Fibroblast of lung (primary cell): ENCODE data around the gene OPN3. TPM values are rescaled to one million over a fixed set of nuclear protein-coding genes. Genes with fewer than 3 reads are reported as not detected.

Source experiments
- DNase-seq, 2 donors: peaks; one replicate each; pipeline versions ENCODE4 v3.0.0 to v3.0.0-alpha.2; 2010; ENCODE audit warnings: low read depth in 2 of 2
- H2AFZ ChIP-seq: 2 replicates; pipeline ENCODE4 v1.5.1; 2012; ENCODE audit warnings: low read length, control low read depth, inconsistent platforms
- H3K27ac ChIP-seq: 2 replicates; pipeline ENCODE4 v1.5.1; 2011; ENCODE audit warnings: low read length, control low read depth; ENCODE audit not compliant: insufficient read depth
- H3K27me3 ChIP-seq: 2 replicates; pipeline ENCODE4 v1.5.1; 2011; ENCODE audit warnings: mild to moderate bottlenecking, low read length; ENCODE audit not compliant: control insufficient read depth, insufficient read depth
- H3K36me3 ChIP-seq: 2 replicates; pipeline ENCODE4 v1.5.1; 2011; ENCODE audit warnings: low read length; ENCODE audit not compliant: control insufficient read depth, insufficient read depth
- H3K4me1 ChIP-seq: 2 replicates; pipeline ENCODE4 v1.5.1; 2011; ENCODE audit warnings: low read length; ENCODE audit not compliant: control insufficient read depth, insufficient read depth; ENCODE audit errors: extremely low read depth
- H3K4me2 ChIP-seq: 2 replicates; pipeline ENCODE4 v1.5.1; 2011; ENCODE audit warnings: low read length, control low read depth; ENCODE audit not compliant: insufficient read depth; ENCODE audit errors: extremely low read depth
- H3K4me3 ChIP-seq, 4 experiments: fragments of 200-600 bp in 1 of 4; sonication (generic) in 1 of 4; replicated peaks in 1 of 4; 2 replicates each; pipeline ENCODE4 v1.5.1; 2011 to 2016; ENCODE audit warnings: low read length in 4 of 4, low read depth in 3 of 4, mild to moderate bottlenecking in 3 of 4, control low read depth in 2 of 4, inconsistent platforms in 1 of 4, mixed read lengths in 1 of 4; ENCODE audit not compliant: insufficient read depth in 1 of 4; ENCODE audit errors: control extremely low read depth in 1 of 4
- H3K79me2 ChIP-seq: 2 replicates; pipeline ENCODE4 v1.5.1; 2012; ENCODE audit warnings: mild to moderate bottlenecking, low read length, inconsistent platforms; ENCODE audit not compliant: control insufficient read depth, insufficient read depth
- H3K9ac ChIP-seq: 2 replicates; pipeline ENCODE4 v1.5.1; 2011; ENCODE audit warnings: mild to moderate bottlenecking, low read length, control low read depth; ENCODE audit not compliant: insufficient read depth
- H3K9me3 ChIP-seq: 2 replicates; pipeline ENCODE4 v1.5.1; 2012; ENCODE audit warnings: low read depth, low read length; ENCODE audit not compliant: control insufficient read depth, insufficient read depth
- H4K20me1 ChIP-seq: 2 replicates; pipeline ENCODE4 v1.5.1; 2011; ENCODE audit warnings: low read length; ENCODE audit not compliant: control insufficient read depth, insufficient read depth; ENCODE audit errors: extremely low read depth
- CTCF ChIP-seq, 2 donors: IDR thresholded peaks in 1 of 2; conservative IDR thresholded peaks in 1 of 2; 1 replicate in 1 of 2; 2 replicates in 1 of 2; pipeline ENCODE4 v1.5.1; 2011 to 2012; ENCODE audit warnings: low read length in 2 of 2, control low read depth in 1 of 2, inconsistent platforms in 1 of 2, low read depth in 1 of 2, mild to moderate bottlenecking in 1 of 2
- EZH2 ChIP-seq: IDR thresholded peaks from 2 replicates; pipeline ENCODE4 v1.5.1; 2012; ENCODE audit warnings: low read length, control low read depth, mild to moderate bottlenecking; ENCODE audit errors: missing control alignments
- polyA plus RNA-seq, 2 donors: library from polyadenylated mRNA; depleted of rRNA in 1 of 2; stranded (reverse) in 1 of 2; unstranded in 1 of 2; fragments of >200 nt; gene quantifications; 2 replicates each; pipeline ENCODE4 v1.2.1, GENCODE V29; 2011 to 2012; ENCODE audit warnings: missing spikeins in 1 of 2
- total RNA-seq: library from RNA; depleted of rRNA; stranded (reverse); fragments of >200 nt; gene quantifications from 2 replicates; pipeline ENCODE4 v1.2.1, GENCODE V29; 2014

Gene OPN3
- total and polyA plus RNA-seq, 2 donors (not counting 1 experiment from before 2014, with no cell fraction given): 32.5 to 58.9 TPM

- TF ChIP-seq EZH2 (no peak), CTCF (conservative IDR thresholded peaks at IDR 0.05 in 1 of 2, IDR thresholded peaks at IDR 0.05 in 1 of 2; ENCODE audit: low read depth in 1 of 2, low read length in 2 of 2) (no peak)
- no peak for DNase-seq
- no peak overlapping the region for H3K9ac ChIP-seq
Measured at GRCh38 chr1:241555526-241555925, 84.6 kb downstream of the OPN3 start.

GRCh38 chr1:241553886-241554592, 86.1 kb downstream of the OPN3 start:
- Histone ChIP-seq H3K4me2 (no peak overlapping the region), H3K9me3 (no peaks in the 10 kb centered on the region), H3K36me3 (no peaks in the 10 kb centered on the region), H3K27ac (no peak overlapping the region), H3K27me3 (no peaks in the 10 kb centered on the region), H3K4me1 (no peaks in the 10 kb centered on the region), H3K9ac (no peak overlapping the region), H3K79me2 (no peaks in the 10 kb centered on the region), H4K20me1 (no peaks in the 10 kb centered on the region), H3K4me3 (no peak overlapping the region), H2AFZ (no peak overlapping the region)
- TF ChIP-seq CTCF (conservative IDR thresholded peaks at IDR 0.05 in 1 of 2, IDR thresholded peaks at IDR 0.05 in 1 of 2; ENCODE audit: low read depth in 1 of 2, low read length in 2 of 2) (no peak), EZH2 (no peak)
- no peak for DNase-seq

More at GRCh38 chr1:241555526-241555925, 84.6 kb downstream of the OPN3 start:
- Histone ChIP-seq H3K79me2 (no peaks in the 10 kb centered on the region), H3K4me2 (no peak overlapping the region), H3K4me1 (no peaks in the 10 kb centered on the region), H2AFZ (no peak overlapping the region), H3K27ac (no peak overlapping the region), H3K27me3 (no peaks in the 10 kb centered on the region), H3K9me3 (no peaks in the 10 kb centered on the region), H3K36me3 (no peaks in the 10 kb centered on the region), H4K20me1 (no peaks in the 10 kb centered on the region), H3K4me3 (no peak overlapping the region)

GRCh38 chr1:241551759-241552638, 88.2 kb downstream of the OPN3 start:
- H2AFZ ChIP-seq: peak overlapping the region; percentile 32
- no peak overlapping the region for H3K4me2 ChIP-seq
- H3K9me3 ChIP-seq: no peaks in the 10 kb centered on the region
- no peak overlapping the region for H3K4me3 ChIP-seq
- H3K27me3 ChIP-seq: no peaks in the 10 kb centered on the region
- H3K27ac ChIP-seq: no peak overlapping the region
- no peaks in the 10 kb centered on the region for H4K20me1 ChIP-seq
- TF ChIP-seq EZH2 (no peak), CTCF (conservative IDR thresholded peaks at IDR 0.05 in 1 of 2, IDR thresholded peaks at IDR 0.05 in 1 of 2; ENCODE audit: low read depth in 1 of 2, low read length in 2 of 2) (no peak)
- no peak overlapping the region for H3K9ac ChIP-seq
- H3K79me2 ChIP-seq: no peaks in the 10 kb centered on the region
- DNase-seq: no peak
- H3K36me3 ChIP-seq: no peaks in the 10 kb centered on the region
- H3K4me1 ChIP-seq: no peaks in the 10 kb centered on the region
